GM12878 (cell line): ENCODE results near the gene HMGB4.

Experiments used
- BCLAF1 ChIP-seq: fragments of 450-650 bp; IDR thresholded peaks from 2 replicates; pipeline ENCODE4 v1.6.1; 2017; ENCODE audit warnings: antibody characterized with exemption, mild to moderate bottlenecking, moderate library complexity
- BRCA1 ChIP-seq: IDR thresholded peaks from 2 replicates; pipeline ENCODE4 v1.6.1; 2011; ENCODE audit warnings: low read depth, low read length, improper control_type of control experiment
- CHD4 ChIP-seq: fragments of 200-600 bp; sonication (generic); IDR thresholded peaks from 2 replicates; pipeline ENCODE4 v1.6.1; 2016; ENCODE audit warnings: mild to moderate bottlenecking
- CTCF ChIP-seq, 3 experiments: IDR thresholded peaks in 2 of 3; conservative IDR thresholded peaks in 1 of 3; 2 replicates each; pipeline ENCODE4 v1.5.1; 2011; ENCODE audit warnings: low read depth in 3 of 3, low read length in 3 of 3, mild to moderate bottlenecking in 3 of 3, control low read depth in 2 of 3, moderate library complexity in 2 of 3, inconsistent platforms in 1 of 3, mixed read lengths in 1 of 3; ENCODE audit not compliant: control insufficient read depth in 2 of 3, insufficient read depth in 1 of 3; ENCODE audit errors: extremely low read depth in 1 of 3
- EP300 ChIP-seq, 2 experiments: fragments of 150-350 bp in 1 of 2; IDR thresholded peaks; 2 replicates each; pipeline ENCODE4 v1.6.1; 2011 to 2012; ENCODE audit warnings: low read depth in 2 of 2, low read length in 2 of 2, borderline replicate concordance in 1 of 2, improper control_type of control experiment in 1 of 2, inconsistent platforms in 1 of 2; ENCODE audit not compliant: control insufficient read depth in 1 of 2
- ETV6 ChIP-seq, 2 experiments: fragments of 450-650 bp in 1 of 2; IDR thresholded peaks in 1 of 2; conservative IDR thresholded peaks in 1 of 2; 2 replicates each; pipeline ENCODE4 v1.6.1; 2014; ENCODE audit warnings: antibody characterized with exemption in 1 of 2, borderline replicate concordance in 1 of 2, low read depth in 1 of 2, mild to moderate bottlenecking in 1 of 2, moderate library complexity in 1 of 2
- GABPA ChIP-seq: IDR thresholded peaks from 2 replicates; pipeline ENCODE4 v1.6.1; 2014; ENCODE audit warnings: antibody characterized with exemption, low read depth, mild to moderate bottlenecking, inconsistent platforms
- POLR2AphosphoS5 ChIP-seq: IDR thresholded peaks from 2 replicates; pipeline ENCODE4 v1.6.1; 2011; ENCODE audit warnings: mild to moderate bottlenecking, low read length, inconsistent platforms
- PRDM15 ChIP-seq: fragments of 450-650 bp; formaldehyde crosslinking; IDR thresholded peaks from 2 replicates; pipeline ENCODE4 v1.4.0; 2020; ENCODE audit warnings: mild to moderate bottlenecking, moderate library complexity
- REST ChIP-seq: IDR thresholded peaks from 2 replicates; pipeline ENCODE4 v1.6.1; 2012; ENCODE audit warnings: mild to moderate bottlenecking, low read depth, low read length
- SMAD1 ChIP-seq: fragments of 450-650 bp; IDR thresholded peaks from 2 replicates; pipeline ENCODE4 v1.6.1; 2018; ENCODE audit warnings: mild to moderate bottlenecking, low read depth; ENCODE audit not compliant: partially characterized antibody
- TCF12 ChIP-seq: IDR thresholded peaks from 2 replicates; pipeline ENCODE4 v1.6.1; 2011; ENCODE audit warnings: low read depth, mild to moderate bottlenecking, low read length
- USF1 ChIP-seq: IDR thresholded peaks from 2 replicates; pipeline ENCODE4 v1.6.1; 2011; ENCODE audit warnings: borderline replicate concordance, low read depth, mild to moderate bottlenecking, moderate library complexity, mixed read lengths, low read length; ENCODE audit not compliant: insufficient read depth; ENCODE audit errors: extremely low read length
- ZNF274 ChIP-seq: IDR thresholded peaks from one replicate; pipeline ENCODE4 v1.8.0; 2011; ENCODE audit not compliant: insufficient read length, insufficient read depth

GRCh38 chr1:33819913-33820311 lies 44.0 kb upstream of the HMGB4 start:
- TF ChIP-seq POLR2AphosphoS5 (no peak), EP300 (IDR thresholded peaks at IDR 0.05; ENCODE audit: borderline replicate concordance in 1 of 2, control insufficient read depth in 1 of 2, low read depth in 2 of 2, low read length in 2 of 2) (no peak), CTCF (IDR thresholded peaks at IDR 0.05 in 2 of 3, conservative IDR thresholded peaks at IDR 0.05 in 1 of 3; ENCODE audit: control insufficient read depth in 2 of 3, extremely low read depth in 1 of 3, insufficient read depth in 1 of 3, low read depth in 3 of 3, low read length in 3 of 3) (no peak), USF1 (no peak), ZNF274 (no peak), CHD4 (no peak), TCF12 (no peak), REST (no peak), BRCA1 (no peak), GABPA (no peak), ETV6 (conservative IDR thresholded peaks at IDR 0.05 in 1 of 2, IDR thresholded peaks at IDR 0.05 in 1 of 2; ENCODE audit: borderline replicate concordance in 1 of 2, low read depth in 1 of 2) (no peak), SMAD1 (no peak), BCLAF1 (no peak), PRDM15 (CRISPR knock-in tag) (no peak)
